HG02981 (cell line): ENCODE results near the gene SERINC5.

Source experiments
- ATAC-seq: cut with Tn5 transposase; IDR thresholded peaks from one replicate; pipeline ENCODE4 v1.9.1; 2021; ENCODE audit warnings: mild to moderate bottlenecking, moderate library complexity; ENCODE audit not compliant: unreplicated experiment

Gene SERINC5

DNA sequence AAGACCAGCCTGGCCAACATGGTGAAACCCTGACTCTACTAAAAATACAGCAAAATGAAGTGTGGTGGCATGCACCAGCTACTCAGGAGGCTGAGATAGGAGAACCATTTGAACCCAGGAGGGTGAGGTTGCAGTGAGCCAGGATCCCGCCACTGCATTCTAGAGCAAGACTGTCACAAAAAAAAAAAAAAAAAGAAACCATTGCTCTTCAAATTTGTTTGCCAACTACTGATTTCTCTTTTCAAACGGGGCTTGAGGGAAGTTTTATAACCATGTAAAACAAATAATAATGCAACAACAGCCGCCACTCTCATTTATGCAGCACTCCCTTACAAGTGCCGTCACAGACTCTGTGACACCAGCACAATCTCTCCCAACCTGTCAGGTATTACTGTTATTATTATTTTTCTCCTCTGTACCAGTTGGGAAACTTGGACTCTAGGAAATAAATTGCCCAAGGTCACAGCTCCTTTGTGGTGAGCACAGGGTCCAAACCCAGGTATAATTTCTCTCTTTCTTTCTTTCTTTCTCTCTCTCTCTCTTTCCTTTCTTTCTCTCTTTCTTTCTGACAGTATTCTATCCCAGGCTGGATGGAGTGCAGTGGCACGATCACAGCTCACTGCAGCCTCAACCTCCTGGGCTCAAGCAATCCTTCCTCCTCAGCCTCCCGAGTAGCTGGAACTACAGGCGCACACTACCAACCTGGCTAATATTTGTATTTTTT, 25.4 kb downstream of the SERINC5 start:
- no peak for ATAC-seq

GRCh38 chr5:80229902-80230255, 26.0 kb downstream of the SERINC5 start:
- no peak for ATAC-seq

DNA sequence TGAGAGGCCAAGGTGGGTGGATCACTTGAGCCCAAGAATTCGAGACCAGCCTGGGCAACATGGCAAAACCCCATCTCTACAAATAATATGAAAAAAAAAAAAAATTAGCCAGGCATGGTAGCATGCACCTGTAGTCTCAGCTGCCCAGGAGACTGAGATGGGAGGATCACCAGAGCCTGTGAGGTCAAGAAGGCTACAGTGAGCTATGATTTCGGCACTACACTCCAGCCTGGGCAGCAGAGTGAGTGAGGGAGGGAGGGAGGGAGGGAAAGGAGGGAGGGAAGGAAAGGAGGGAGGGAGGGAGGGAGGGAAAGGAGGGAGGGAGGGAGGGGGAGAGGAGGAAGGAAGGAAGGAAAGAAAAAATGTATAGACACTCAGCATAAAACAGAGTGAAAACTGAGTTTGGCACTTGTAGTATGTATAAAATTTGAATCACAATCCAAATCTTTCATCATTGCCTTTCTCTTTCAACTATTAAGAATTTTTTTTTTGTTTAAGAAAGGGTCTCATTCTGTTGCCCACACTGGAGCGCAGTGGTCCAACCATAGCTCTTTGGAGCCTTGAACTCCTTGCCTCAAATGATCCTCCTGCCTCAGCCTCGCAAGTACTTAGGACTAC, 27.8 kb downstream of the SERINC5 start:
- no peak for ATAC-seq

GRCh38 chr5:80225934-80226326, 29.9 kb downstream of the SERINC5 start:
- ATAC-seq = no peak

GRCh38 chr5:80225189-80225933, 30.5 kb downstream of the SERINC5 start:
- ATAC-seq = no peak

- ATAC-seq = no peak
These were observed 32.3 kb downstream of the SERINC5 start for GRCh38 chr5:80223561-80223960.

GRCh38 chr5:80220245-80220897, 35.5 kb downstream of the SERINC5 start:
- ATAC-seq = no peak

DNA sequence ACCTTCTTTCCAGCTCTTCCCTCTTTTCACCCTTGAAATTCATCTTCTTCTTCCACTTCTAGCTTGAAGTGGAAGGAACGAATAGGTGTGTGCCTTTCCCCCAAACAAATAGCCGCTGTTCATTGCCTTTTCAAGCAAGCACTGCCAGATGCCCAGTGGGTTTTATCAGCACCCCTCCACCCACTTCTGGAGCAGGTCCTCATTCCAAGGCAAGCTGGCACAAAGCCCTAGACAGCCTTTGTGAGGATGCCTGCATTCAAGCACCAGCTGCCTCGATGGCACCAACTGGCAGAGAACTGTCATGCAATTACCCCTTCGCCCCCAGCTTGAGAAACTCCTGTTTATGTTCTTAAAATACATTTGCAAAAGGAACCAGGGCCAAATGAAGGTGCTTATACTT, 36.5 kb downstream of the SERINC5 start:
- no peak for ATAC-seq

GRCh38 chr5:80217667-80218066, 38.2 kb downstream of the SERINC5 start:
- ATAC-seq = no peak

- no peak for ATAC-seq
These were observed 38.9 kb downstream of the SERINC5 start for GRCh38 chr5:80216753-80217596.

DNA sequence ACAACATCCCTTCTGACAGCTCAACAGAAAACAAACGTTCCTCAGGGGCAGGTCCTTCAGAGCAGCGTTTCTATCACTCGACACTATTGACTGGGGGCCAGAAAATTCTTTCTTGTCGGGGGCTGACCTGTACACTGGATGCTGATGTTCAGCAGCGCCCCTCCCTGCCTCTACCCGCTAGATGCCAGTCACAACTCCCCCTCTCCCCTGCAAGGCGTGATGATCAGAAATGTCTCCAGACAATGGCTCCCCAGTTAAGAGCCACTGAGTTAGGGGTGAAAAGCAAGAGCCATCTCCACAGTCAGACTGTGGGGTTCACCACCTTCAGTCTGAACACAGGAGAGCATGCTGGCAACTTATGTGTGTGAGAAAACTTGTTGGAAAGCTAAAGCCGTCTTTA, 39.8 kb downstream of the SERINC5 start:
- ATAC-seq = no peak

DNA sequence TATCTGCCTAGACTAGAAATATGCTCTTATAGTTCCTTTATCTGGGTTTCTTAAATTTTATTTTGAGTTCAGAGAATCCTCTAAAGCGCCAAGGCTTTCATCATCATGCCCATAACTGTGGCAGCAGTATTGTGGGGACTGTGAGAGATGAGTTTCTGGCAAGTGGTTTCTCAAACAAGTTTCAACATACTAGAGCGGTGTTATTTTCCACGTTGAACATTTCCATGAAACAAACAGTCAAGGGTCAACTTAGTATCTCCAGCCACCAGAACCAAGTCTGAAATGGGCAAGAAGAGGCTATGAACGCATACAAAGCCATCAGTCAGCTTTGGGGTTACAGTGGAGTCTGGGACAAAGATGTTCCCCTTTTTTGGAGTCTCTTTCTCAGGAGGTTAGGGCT, 40.3 kb downstream of the SERINC5 start:
- no peak for ATAC-seq

DNA sequence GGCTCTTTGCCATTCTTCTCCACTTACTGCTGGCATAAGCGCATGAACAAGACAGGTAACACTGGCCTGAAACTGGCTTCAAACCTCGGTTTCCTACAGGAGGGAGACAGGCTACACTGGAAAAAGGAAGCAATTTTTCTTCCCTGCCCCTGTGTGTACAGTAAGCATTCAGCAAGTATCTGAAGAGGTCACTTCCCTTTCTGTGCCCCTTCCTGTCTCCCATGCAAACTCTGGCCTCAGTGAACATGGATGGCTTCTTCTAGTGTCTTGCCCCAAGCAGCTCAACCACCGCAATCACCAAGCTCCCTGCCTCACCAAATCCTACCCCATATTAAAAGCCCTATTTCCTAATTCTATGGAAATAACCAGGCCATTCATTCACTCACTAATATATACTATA, 42.4 kb downstream of the SERINC5 start:
- ATAC-seq = no peak

DNA sequence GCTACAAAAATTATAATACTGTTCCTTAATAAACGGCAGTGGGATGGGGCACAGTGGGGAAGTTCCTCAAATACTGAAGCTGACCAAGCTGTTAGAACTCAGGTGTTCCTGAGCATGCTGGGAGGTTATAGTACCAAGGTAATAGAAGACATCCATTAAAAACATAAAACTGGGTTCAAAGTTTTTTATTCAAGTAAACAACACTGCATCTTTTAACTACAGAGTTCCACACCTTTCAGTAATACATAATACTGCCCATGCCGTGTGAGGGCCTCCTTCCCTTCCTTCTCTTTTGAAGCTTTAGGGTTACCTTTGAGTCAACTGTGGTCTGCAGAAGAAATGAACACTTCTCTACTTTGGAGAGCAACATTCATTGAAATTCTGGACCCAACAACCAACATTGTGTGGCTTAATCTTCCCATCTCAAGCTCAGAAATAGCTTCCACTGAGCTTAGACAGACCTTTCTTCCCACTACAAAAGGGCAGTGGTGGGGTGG, 43.6 kb downstream of the SERINC5 start:
- no peak for ATAC-seq

DNA sequence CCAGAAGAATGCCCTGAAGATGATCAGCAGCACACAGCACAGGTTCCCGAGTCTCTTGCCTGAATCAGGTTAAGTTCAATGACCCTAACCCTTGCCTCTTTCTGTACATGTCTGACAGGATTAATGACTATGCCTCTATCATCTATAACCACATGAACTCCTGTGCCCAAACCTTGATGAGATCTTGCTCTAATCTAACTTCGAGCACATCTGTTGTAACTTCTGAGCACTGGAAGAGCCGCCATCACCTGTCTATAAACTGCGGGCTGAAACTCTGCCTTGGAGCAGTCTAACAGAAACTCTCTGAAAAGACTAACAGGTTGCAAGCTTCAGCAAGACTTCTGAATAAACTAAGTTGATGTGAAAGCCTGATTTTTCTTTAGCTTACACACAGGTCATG, 44.5 kb downstream of the SERINC5 start:
- no peak for ATAC-seq

- no peak for ATAC-seq
These were observed 45.8 kb downstream of the SERINC5 start for GRCh38 chr5:80210014-80210413.

GRCh38 chr5:80208381-80208780, 47.5 kb downstream of the SERINC5 start:
- no peak for ATAC-seq

DNA sequence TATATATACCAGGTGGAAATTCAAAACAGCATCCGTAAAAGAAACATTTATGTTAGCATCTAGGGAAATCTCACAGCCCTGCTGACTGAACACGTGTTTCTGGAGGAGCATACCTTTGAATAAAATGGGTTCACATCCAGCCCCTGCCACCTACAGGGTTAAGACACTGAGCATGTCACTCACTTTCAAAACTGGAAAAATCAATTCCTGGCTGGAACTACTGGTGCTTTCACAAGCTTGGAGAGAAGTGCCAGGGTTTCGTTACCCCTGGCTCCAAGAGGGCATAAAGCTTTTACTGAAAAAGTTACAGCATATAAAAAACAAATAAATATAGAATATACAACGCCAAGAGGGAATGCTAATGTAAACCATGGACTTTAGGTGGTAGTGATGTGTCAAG, 48.0 kb downstream of the SERINC5 start:
- ATAC-seq = no peak

DNA sequence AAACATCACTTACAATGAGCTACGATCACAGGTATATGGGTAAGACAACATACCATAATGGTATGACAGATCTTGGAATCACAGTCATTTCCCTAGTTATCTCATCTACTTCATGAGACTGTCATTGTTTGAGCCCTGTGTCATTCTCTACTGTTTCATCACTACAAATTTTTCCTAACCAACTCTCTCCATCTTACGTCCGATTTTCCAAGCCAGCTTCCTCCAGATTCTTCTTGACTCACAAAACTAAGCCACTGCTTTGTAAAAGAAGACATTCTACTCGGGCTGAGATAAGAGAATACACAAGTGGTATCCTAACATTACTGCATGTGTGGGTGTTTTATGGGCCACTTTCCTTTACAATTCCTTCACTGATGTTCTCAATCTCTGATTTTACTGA, 49.6 kb downstream of the SERINC5 start:
- ATAC-seq = no peak

GRCh38 chr5:80205846-80206245, 50.0 kb downstream of the SERINC5 start:
- no peak for ATAC-seq
